Measurements from ENCODE around the gene LUC7L2.
"Not testable (repeated sequence)": the region's sequence is repeated elsewhere in the genome, so short reads cannot be mapped to it uniquely, and the experiment has no call there.

The LUC7L2 gene, protein sequence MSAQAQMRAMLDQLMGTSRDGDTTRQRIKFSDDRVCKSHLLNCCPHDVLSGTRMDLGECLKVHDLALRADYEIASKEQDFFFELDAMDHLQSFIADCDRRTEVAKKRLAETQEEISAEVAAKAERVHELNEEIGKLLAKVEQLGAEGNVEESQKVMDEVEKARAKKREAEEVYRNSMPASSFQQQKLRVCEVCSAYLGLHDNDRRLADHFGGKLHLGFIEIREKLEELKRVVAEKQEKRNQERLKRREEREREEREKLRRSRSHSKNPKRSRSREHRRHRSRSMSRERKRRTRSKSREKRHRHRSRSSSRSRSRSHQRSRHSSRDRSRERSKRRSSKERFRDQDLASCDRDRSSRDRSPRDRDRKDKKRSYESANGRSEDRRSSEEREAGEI

DNA sequence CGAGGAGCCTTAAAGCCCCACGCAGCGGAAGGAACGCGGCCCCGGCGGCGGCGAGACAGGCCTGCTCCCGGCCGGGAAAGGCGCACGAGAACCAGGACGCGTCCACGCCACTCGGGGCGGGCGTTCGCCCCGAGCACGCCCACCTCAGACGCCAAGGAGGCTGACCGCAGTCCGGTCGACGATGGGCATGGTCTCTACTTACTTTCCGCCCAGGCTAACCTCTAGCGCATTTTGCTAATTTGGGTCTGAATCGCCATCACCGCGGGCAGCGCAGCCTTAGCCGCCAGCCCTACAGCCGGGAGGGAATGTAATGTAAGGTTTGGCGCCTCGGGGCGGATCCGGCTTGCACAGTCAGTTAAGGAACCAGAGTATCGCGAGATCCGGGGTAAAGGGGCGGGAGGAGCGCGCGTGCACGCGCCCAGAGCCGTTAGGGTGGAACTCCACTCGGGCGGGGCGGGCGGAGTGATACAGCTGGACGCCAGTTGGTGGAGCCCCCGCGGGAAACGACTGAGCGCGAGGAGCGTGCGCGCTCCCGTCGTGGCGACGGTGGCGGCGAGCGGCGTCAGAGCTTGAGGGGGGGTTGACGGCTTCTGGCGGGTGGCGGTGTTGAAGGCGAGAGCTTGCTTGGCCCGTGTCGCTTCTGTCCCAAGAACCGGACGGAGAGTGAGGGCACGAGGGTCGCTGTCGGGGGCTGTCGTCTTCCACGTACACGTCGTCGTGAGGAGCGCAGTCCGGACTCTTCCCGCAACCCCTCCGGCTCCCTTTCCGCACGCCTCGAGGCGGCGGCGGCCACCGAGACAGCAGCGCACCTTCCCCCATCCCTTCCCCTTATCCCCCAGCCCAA, at the start of gene LUC7L2:
LUC7L2 (plus strand) TSS at position 529 of the 844 bp plus-strand sequence. CDS start 368 bp downstream, outside the sequence.
- H3K4me3 ChIP-seq (ENCODE audit: low read depth in 1 of 2, low read length in 1 of 2), result peak within 1 kb of the TSS; percentile 99 to 100
- TF ChIP-seq, protein P1, sequence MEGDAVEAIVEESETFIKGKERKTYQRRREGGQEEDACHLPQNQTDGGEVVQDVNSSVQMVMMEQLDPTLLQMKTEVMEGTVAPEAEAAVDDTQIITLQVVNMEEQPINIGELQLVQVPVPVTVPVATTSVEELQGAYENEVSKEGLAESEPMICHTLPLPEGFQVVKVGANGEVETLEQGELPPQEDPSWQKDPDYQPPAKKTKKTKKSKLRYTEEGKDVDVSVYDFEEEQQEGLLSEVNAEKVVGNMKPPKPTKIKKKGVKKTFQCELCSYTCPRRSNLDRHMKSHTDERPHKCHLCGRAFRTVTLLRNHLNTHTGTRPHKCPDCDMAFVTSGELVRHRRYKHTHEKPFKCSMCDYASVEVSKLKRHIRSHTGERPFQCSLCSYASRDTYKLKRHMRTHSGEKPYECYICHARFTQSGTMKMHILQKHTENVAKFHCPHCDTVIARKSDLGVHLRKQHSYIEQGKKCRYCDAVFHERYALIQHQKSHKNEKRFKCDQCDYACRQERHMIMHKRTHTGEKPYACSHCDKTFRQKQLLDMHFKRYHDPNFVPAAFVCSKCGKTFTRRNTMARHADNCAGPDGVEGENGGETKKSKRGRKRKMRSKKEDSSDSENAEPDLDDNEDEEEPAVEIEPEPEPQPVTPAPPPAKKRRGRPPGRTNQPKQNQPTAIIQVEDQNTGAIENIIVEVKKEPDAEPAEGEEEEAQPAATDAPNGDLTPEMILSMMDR (IDR thresholded peaks at IDR 0.05), result peak; percentile 52
- peak within 1 kb of the TSS; percentile 97 for H3K27ac ChIP-seq
- peaks cover 32 to 38% of the 10 kb centered on the region in 2 experiments for H3K4me1 ChIP-seq (ENCODE audit: control insufficient read depth in 1 of 2, insufficient read depth in 1 of 2, low read depth in 1 of 2, low read length in 1 of 2)
- H3K36me3 ChIP-seq, result no peaks in the 10 kb centered on the region
- no peaks in the 10 kb centered on the region for H3K9me3 ChIP-seq
- no peaks in the 10 kb centered on the region for H3K27me3 ChIP-seq

DNA sequence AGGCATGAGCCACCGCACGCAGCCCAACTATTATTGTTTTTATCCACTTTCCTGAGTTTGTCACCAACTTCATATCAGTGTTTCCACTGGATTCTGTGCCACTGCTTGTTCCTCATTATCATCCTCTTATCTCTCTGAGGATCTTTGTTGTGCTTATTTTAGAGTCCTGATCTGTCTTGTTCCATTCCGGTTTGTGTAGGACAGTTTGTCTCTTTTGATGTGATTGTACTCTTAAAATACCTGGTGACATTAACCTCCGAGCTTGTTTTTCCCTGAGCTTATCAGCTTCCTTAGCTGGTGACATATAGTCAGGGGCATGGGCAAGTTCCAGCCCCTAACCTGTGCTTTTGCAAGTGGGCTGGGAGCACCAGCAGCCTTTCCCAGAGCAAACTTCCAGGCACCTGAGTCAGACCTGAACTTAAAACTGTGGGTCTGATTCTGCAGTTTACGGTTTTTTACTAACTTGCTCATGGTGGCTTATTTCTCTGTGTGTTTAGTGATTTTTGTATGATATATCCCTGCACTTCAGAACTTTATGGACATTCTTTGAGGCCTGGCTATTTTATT, 41.7 kb upstream of the LUC7L2 start:
- no peaks in the 10 kb centered on the region for H3K9me3 ChIP-seq
- TF ChIP-seq, protein P1 (IDR thresholded peaks at IDR 0.05), result no peak
- no peak overlapping the region for H3K4me3 ChIP-seq (ENCODE audit: low read depth in 1 of 2, low read length in 1 of 2)
- no peaks in the 10 kb centered on the region for H3K36me3 ChIP-seq
- H3K4me1 ChIP-seq (ENCODE audit: control insufficient read depth in 1 of 2, insufficient read depth in 1 of 2, low read depth in 1 of 2, low read length in 1 of 2), result no peaks in the 10 kb centered on the region
- no peaks in the 10 kb centered on the region for H3K27me3 ChIP-seq
- no peak overlapping the region for H3K27ac ChIP-seq

DNA sequence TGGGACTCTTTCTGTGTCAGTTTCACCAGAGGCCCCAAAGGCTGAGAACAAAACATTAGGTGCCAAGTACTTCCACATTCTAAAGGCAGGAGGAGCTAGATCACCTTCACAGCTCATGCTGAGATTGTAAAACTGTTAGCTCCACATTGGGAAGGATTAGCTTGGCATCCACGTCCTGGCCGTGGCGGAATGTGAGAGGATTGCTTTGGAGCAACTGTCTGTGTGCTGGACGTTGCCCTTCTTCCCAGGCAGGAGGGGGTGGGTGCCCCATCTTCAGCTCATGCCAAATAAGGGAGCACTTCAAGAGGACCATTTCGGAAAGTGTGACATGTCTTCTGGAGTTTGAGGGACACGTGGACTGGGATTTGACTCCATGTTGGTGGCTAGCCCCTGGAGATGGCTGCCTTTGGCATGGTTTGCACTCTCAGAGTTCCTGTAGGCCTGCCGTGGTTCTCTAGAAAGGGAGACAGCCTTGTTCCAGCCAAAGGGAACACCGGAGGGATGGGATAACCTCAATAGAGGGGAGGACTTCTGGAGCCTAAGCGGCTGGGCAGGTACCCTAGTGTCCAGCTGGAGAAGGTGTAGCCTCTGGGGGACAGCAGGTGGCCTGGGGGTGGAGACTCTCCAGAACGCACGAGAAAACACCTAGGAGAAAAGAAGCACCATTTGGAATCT, 38.5 kb upstream of the LUC7L2 start:
- TF ChIP-seq, protein P1 (IDR thresholded peaks at IDR 0.05), result no peak
- Histone ChIP-seq H3K27me3 (no peaks in the 10 kb centered on the region), H3K4me3 (ENCODE audit: low read depth in 1 of 2, low read length in 1 of 2) (no peak overlapping the region), H3K36me3 (no peaks in the 10 kb centered on the region), H3K4me1 (ENCODE audit: control insufficient read depth in 1 of 2, insufficient read depth in 1 of 2, low read depth in 1 of 2, low read length in 1 of 2) (no peaks in the 10 kb centered on the region), H3K9me3 (no peaks in the 10 kb centered on the region), H3K27ac (no peak overlapping the region)

DNA sequence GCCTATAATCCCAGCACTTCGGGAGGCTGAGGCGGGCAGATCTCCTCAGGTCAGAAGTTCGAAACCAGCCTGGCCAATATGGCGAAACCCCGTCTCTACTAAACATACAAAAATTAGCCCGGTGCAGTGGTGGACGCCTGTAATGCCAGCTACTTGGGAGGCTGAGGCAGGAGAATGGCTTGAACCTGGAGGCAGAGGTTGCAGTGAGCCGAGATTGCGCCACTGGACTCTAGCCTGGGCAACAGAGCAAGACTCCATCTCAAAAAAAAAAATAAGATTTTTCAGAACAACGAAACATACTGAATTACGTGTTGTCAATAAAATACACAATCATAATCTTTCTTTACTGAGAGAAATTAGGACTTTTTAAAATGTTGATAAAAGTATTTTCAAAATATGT, 35.0 kb upstream of the LUC7L2 start:
- not testable (repeated sequence) for H3K4me3 ChIP-seq (ENCODE audit: low read depth in 1 of 2, low read length in 1 of 2); H3K27me3 ChIP-seq; H3K27ac ChIP-seq; H3K36me3 ChIP-seq; H3K4me1 ChIP-seq (ENCODE audit: control insufficient read depth in 1 of 2, insufficient read depth in 1 of 2, low read depth in 1 of 2, low read length in 1 of 2); H3K9me3 ChIP-seq

DNA sequence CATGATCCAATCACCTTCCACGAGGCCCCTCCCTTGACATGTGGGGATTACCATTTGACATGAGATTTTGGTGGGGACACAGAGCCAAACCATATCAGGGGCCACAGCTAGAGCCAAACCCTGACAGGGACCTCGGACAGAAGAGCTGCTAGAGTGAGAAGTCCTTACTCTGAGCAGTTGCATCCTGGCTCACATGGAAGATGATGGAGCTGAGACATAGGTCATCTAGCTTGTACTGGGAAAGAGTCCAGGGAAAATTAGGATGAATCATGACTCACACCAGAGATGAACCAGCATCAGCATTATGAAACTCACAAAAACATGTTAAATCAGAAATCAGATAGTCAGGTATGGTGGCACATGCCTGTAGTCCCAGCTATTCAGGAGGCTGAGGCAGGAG, 31.3 kb upstream of the LUC7L2 start:
- no peaks in the 10 kb centered on the region for H3K9me3 ChIP-seq
- no peak overlapping the region for H3K27ac ChIP-seq
- peaks cover 0 to 3% of the 10 kb centered on the region in 2 experiments for H3K4me1 ChIP-seq (ENCODE audit: control insufficient read depth in 1 of 2, insufficient read depth in 1 of 2, low read depth in 1 of 2, low read length in 1 of 2)
- TF ChIP-seq, protein P1 (IDR thresholded peaks at IDR 0.05), result no peak
- no peaks in the 10 kb centered on the region for H3K36me3 ChIP-seq
- H3K27me3 ChIP-seq, result no peaks in the 10 kb centered on the region
- no peak overlapping the region for H3K4me3 ChIP-seq (ENCODE audit: low read depth in 1 of 2, low read length in 1 of 2)

All from neutrophil (primary cell).